Hepatocyte (in vitro differentiated cells): Measurements from ENCODE around the gene MTARC2.

Experiments used
- EZH2 ChIP-seq: fragments of 200-600 bp; sonication (generic); IDR thresholded peaks from 2 replicates; pipeline ENCODE4 v1.6.1; 2016; ENCODE audit warnings: antibody characterized with exemption, mild to moderate bottlenecking, borderline replicate concordance
- EZH2phosphoT487 ChIP-seq: fragments of 200-600 bp; sonication (generic); IDR thresholded peaks from one replicate; pipeline ENCODE4 v1.6.1; 2018; ENCODE audit warnings: antibody characterized with exemption, mild to moderate bottlenecking, low read depth, moderate library complexity; ENCODE audit not compliant: unreplicated experiment, severe bottlenecking
- TF ChIP-seq, protein P1 (sequence below): fragments of 200-600 bp; sonication (generic); IDR thresholded peaks from 2 replicates; pipeline ENCODE4 v1.5.1; 2016; ENCODE audit warnings: antibody characterized with exemption, mild to moderate bottlenecking; ENCODE audit not compliant: poor library complexity

DNA sequence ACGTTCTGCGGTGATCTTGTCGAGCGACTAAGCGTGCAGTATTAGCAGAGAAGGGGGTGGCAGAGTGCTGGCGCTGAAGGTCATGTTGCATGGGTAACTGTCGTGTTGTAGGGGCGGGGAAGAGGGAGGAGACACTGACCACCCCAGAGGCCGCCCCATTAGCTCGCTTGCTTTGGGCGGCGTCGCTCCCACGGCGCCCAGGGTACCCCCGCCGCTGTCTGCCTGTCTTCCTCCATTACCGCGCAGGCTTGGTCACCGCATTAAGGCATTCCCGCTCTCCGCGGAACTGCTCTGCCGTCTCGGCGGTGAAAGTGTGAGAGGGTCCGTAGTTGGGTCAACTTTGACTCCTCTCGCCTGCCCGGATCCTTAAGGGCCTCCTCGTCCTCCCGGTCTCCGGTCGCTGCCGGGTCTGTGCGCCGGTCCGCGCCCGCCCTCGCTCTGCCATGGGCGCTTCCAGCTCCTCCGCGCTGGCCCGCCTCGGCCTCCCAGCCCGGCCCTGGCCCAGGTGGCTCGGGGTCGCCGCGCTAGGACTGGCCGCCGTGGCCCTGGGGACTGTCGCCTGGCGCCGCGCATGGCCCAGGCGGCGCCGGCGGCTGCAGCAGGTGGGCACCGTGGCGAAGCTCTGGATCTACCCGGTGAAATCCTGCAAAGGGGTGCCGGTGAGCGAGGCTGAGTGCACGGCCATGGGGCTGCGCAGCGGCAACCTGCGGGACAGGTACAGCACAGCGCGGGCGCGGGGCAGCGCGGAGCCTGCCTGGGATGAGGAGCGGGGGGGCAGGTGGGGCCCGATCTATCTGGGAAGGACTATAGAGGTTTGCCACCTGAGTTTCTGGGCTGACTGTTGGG, at the start of gene MTARC2:
- TF ChIP-seq, protein P1, sequence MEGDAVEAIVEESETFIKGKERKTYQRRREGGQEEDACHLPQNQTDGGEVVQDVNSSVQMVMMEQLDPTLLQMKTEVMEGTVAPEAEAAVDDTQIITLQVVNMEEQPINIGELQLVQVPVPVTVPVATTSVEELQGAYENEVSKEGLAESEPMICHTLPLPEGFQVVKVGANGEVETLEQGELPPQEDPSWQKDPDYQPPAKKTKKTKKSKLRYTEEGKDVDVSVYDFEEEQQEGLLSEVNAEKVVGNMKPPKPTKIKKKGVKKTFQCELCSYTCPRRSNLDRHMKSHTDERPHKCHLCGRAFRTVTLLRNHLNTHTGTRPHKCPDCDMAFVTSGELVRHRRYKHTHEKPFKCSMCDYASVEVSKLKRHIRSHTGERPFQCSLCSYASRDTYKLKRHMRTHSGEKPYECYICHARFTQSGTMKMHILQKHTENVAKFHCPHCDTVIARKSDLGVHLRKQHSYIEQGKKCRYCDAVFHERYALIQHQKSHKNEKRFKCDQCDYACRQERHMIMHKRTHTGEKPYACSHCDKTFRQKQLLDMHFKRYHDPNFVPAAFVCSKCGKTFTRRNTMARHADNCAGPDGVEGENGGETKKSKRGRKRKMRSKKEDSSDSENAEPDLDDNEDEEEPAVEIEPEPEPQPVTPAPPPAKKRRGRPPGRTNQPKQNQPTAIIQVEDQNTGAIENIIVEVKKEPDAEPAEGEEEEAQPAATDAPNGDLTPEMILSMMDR = no peak
- TF ChIP-seq EZH2 = no peak
- TF ChIP-seq EZH2phosphoT487 = no peak
